HepG2 (cell line): ENCODE results near the gene PSMD1. TPM values are rescaled to one million over a fixed set of nuclear protein-coding genes. Genes with fewer than 3 reads are reported as not detected.

Source experiments
- DPF2 ChIP-seq: sonication (generic); formaldehyde crosslinking; IDR thresholded peaks from 2 replicates; pipeline ENCODE4 v1.4.0; 2020; ENCODE audit warnings: mild to moderate bottlenecking, low read depth, missing genetic modification reagents, borderline replicate concordance
- GLI4 ChIP-seq: sonication (generic); formaldehyde crosslinking; IDR thresholded peaks from 2 replicates; pipeline ENCODE4 v1.5.1; 2020; ENCODE audit warnings: missing genetic modification reagents, mild to moderate bottlenecking, moderate library complexity, borderline replicate concordance
- HMG20A ChIP-seq: IDR thresholded peaks from 2 replicates; pipeline ENCODE4 v1.6.1; 2016; ENCODE audit warnings: borderline replicate concordance
- IKZF1 ChIP-seq: fragments of 450-650 bp; IDR thresholded peaks from 2 replicates; pipeline ENCODE4 v1.7.1; 2016
- IRF2 ChIP-seq: IDR thresholded peaks from 2 replicates; pipeline ENCODE4 v1.6.1; 2018; ENCODE audit warnings: missing genetic modification reagents, missing compliant biosample characterization
- MED1 ChIP-seq: sonication (generic); formaldehyde crosslinking; IDR thresholded peaks from 2 replicates; pipeline ENCODE4 v1.4.0; 2020; ENCODE audit warnings: missing genetic modification reagents
- MTA3 ChIP-seq: sonication (generic); formaldehyde crosslinking; IDR thresholded peaks from 2 replicates; pipeline ENCODE4 v1.4.0; 2020; ENCODE audit warnings: missing genetic modification reagents
- NFKB2 ChIP-seq: sonication (generic); formaldehyde crosslinking; IDR thresholded peaks from 2 replicates; pipeline ENCODE4 v1.4.0; 2020; ENCODE audit warnings: missing genetic modification reagents, borderline replicate concordance
- PHF21A ChIP-seq: sonication (generic); formaldehyde crosslinking; IDR thresholded peaks from 2 replicates; pipeline ENCODE4 v1.5.0; 2020; ENCODE audit warnings: mild to moderate bottlenecking, missing genetic modification reagents
- PHF8 ChIP-seq: sonication (generic); formaldehyde crosslinking; IDR thresholded peaks from 2 replicates; pipeline ENCODE4 v1.5.0; 2020; ENCODE audit warnings: missing genetic modification reagents
- SMC3 ChIP-seq: IDR thresholded peaks from 2 replicates; pipeline ENCODE4 v1.6.1; 2011; ENCODE audit warnings: low read length, improper control_type of control experiment
- ZNF17 ChIP-seq: sonication (generic); formaldehyde crosslinking; IDR thresholded peaks from 2 replicates; pipeline ENCODE4 v1.5.0; 2020; ENCODE audit warnings: mild to moderate bottlenecking, missing genetic modification reagents
- ZNF468 ChIP-seq: sonication (generic); formaldehyde crosslinking; IDR thresholded peaks from 2 replicates; pipeline ENCODE4 v1.8.0; 2022; ENCODE audit warnings: mild to moderate bottlenecking, moderate library complexity, missing genetic modification reagents
- ZNF547 ChIP-seq: sonication (generic); formaldehyde crosslinking; IDR thresholded peaks from 2 replicates; pipeline ENCODE4 v1.5.1; 2020; ENCODE audit warnings: mild to moderate bottlenecking, missing genetic modification reagents
- ZNF781 ChIP-seq: sonication (generic); formaldehyde crosslinking; IDR thresholded peaks from 2 replicates; pipeline ENCODE4 v1.5.1; 2020; ENCODE audit warnings: borderline replicate concordance, mild to moderate bottlenecking, missing genetic modification reagents; ENCODE audit errors: not compliant biosample characterization
- ZNF782 ChIP-seq: sonication (generic); formaldehyde crosslinking; IDR thresholded peaks from 2 replicates; pipeline ENCODE4 v1.4.0; 2020; ENCODE audit warnings: missing genetic modification reagents, mild to moderate bottlenecking, borderline replicate concordance
- ZSCAN31 ChIP-seq: sonication (generic); formaldehyde crosslinking; IDR thresholded peaks from 2 replicates; pipeline ENCODE4 v1.5.0; 2020; ENCODE audit warnings: low read depth, mild to moderate bottlenecking, missing genetic modification reagents
- polyA plus RNA-seq, 8 experiments: library from polyadenylated mRNA; depleted of rRNA in 3 of 8; stranded (reverse) in 7 of 8; unstranded in 1 of 8; fragments of >200 nt; fragmentation: Illumina TruSeq in 4 of 8; extraction: Trizol in 4 of 8; gene quantifications; 2 replicates each; pipeline versions ENCODE4 v1.2.1 to v1.2.3, GENCODE V29; 2011 to 2016; ENCODE audit warnings: low read depth in 4 of 8, missing spikeins in 1 of 8, mixed read lengths in 1 of 8; ENCODE audit not compliant: insufficient read depth in 1 of 8
- total RNA-seq, 5 experiments: library from RNA; depleted of rRNA; stranded (reverse); fragments of >200 nt; fragmentation: Illumina TruSeq; extraction: Trizol; gene quantifications; 2 replicates each; pipeline ENCODE4 v1.2.3, GENCODE V29; 2016; ENCODE audit warnings: low read depth in 1 of 5
- TF ChIP-seq, protein P1 (sequence below): sonication (generic); formaldehyde crosslinking; IDR thresholded peaks from 2 replicates; pipeline ENCODE4 v1.9.0; 2022; ENCODE audit warnings: missing genetic modification reagents, mild to moderate bottlenecking, borderline replicate concordance
- TF ChIP-seq, protein P2 (sequence below): sonication (generic); formaldehyde crosslinking; conservative IDR thresholded peaks from 2 replicates; pipeline ENCODE4 v1.8.0; 2022; ENCODE audit warnings: mild to moderate bottlenecking, moderate library complexity, missing genetic modification reagents
- TF ChIP-seq, protein P3 (sequence below): sonication (generic); formaldehyde crosslinking; IDR thresholded peaks from 2 replicates; pipeline ENCODE4 v1.8.0; 2022; ENCODE audit warnings: mild to moderate bottlenecking, missing genetic modification reagents
- TF ChIP-seq, protein P4 (sequence below): sonication (generic); formaldehyde crosslinking; IDR thresholded peaks from 2 replicates; pipeline ENCODE4 v1.5.1; 2020; ENCODE audit warnings: mild to moderate bottlenecking, moderate library complexity, missing genetic modification reagents
- TF ChIP-seq, protein P5 (sequence below): IDR thresholded peaks from 2 replicates; pipeline ENCODE4 v1.6.1; 2012; ENCODE audit warnings: inconsistent platforms

Gene PSMD1
- total and polyA plus RNA-seq, 2 of the 13 experiments (the other 11 are each of a cell fraction or from before 2014, with no cell fraction given): 136 to 191 TPM

DNA sequence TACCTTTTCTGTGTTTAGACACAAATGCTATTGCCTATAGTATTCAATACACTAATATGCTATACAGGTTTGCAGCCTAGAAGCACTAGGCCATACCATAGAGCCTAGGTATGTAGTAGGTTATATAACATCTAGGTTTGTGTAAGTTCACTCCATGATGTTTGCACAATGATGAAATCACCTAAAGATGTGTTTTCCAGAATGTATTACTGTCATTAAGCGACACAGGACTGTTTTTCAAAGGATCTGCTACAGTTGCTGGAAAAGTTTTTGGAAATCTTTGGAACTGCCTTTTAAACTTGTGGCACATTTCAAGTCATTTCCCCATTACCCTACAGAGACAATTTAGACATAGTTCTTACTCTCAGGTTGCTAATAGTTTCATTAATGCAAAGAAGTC, 9.3 kb downstream of the PSMD1 start (continued):
- TF ChIP-seq MED1 (CRISPR knock-in tag) (peak; percentile 68), PHF21A (CRISPR knock-in tag) (no peak), PHF8 (CRISPR knock-in tag) (no peak), NFKB2 (CRISPR knock-in tag) (no peak), SMC3 (no peak), DPF2 (CRISPR knock-in tag) (no peak), ZNF782 (CRISPR knock-in tag) (no peak), ZNF17 (CRISPR knock-in tag) (no peak), MTA3 (CRISPR knock-in tag) (no peak), HMG20A (CRISPR knock-in tag) (peak; percentile 77), ZSCAN31 (CRISPR knock-in tag) (no peak), ZNF468 (no peak), ZNF547 (no peak), IRF2 (0 out of 2 replicates have a peak, but pooled peaks have one; percentile 18), GLI4 (CRISPR knock-in tag) (no peak), IKZF1 (no peak), ZNF781 (CRISPR knock-in tag) (no peak)
- TF ChIP-seq, protein P1, sequence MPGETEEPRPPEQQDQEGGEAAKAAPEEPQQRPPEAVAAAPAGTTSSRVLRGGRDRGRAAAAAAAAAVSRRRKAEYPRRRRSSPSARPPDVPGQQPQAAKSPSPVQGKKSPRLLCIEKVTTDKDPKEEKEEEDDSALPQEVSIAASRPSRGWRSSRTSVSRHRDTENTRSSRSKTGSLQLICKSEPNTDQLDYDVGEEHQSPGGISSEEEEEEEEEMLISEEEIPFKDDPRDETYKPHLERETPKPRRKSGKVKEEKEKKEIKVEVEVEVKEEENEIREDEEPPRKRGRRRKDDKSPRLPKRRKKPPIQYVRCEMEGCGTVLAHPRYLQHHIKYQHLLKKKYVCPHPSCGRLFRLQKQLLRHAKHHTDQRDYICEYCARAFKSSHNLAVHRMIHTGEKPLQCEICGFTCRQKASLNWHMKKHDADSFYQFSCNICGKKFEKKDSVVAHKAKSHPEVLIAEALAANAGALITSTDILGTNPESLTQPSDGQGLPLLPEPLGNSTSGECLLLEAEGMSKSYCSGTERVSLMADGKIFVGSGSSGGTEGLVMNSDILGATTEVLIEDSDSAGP (CRISPR knock-in tag): no peak
- TF ChIP-seq, protein P2, sequence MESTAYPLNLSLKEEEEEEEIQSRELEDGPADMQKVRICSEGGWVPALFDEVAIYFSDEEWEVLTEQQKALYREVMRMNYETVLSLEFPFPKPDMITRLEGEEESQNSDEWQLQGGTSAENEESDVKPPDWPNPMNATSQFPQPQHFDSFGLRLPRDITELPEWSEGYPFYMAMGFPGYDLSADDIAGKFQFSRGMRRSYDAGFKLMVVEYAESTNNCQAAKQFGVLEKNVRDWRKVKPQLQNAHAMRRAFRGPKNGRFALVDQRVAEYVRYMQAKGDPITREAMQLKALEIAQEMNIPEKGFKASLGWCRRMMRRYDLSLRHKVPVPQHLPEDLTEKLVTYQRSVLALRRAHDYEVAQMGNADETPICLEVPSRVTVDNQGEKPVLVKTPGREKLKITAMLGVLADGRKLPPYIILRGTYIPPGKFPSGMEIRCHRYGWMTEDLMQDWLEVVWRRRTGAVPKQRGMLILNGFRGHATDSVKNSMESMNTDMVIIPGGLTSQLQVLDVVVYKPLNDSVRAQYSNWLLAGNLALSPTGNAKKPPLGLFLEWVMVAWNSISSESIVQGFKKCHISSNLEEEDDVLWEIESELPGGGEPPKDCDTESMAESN (CRISPR knock-in tag): no peak
- TF ChIP-seq, protein P3, sequence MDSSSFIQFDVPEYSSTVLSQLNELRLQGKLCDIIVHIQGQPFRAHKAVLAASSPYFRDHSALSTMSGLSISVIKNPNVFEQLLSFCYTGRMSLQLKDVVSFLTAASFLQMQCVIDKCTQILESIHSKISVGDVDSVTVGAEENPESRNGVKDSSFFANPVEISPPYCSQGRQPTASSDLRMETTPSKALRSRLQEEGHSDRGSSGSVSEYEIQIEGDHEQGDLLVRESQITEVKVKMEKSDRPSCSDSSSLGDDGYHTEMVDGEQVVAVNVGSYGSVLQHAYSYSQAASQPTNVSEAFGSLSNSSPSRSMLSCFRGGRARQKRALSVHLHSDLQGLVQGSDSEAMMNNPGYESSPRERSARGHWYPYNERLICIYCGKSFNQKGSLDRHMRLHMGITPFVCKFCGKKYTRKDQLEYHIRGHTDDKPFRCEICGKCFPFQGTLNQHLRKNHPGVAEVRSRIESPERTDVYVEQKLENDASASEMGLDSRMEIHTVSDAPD: no peak
- TF ChIP-seq, protein P4, sequence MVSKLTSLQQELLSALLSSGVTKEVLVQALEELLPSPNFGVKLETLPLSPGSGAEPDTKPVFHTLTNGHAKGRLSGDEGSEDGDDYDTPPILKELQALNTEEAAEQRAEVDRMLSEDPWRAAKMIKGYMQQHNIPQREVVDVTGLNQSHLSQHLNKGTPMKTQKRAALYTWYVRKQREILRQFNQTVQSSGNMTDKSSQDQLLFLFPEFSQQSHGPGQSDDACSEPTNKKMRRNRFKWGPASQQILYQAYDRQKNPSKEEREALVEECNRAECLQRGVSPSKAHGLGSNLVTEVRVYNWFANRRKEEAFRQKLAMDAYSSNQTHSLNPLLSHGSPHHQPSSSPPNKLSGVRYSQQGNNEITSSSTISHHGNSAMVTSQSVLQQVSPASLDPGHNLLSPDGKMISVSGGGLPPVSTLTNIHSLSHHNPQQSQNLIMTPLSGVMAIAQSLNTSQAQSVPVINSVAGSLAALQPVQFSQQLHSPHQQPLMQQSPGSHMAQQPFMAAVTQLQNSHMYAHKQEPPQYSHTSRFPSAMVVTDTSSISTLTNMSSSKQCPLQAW (CRISPR knock-in tag): no peak
- TF ChIP-seq, protein P5, sequence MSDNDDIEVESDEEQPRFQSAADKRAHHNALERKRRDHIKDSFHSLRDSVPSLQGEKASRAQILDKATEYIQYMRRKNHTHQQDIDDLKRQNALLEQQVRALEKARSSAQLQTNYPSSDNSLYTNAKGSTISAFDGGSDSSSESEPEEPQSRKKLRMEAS: no peak
